DND-41 (cell line): ENCODE data around the gene ASIC3.

ENCODE experiments used
- EZH2 ChIP-seq: IDR thresholded peaks from 3 replicates; pipeline ENCODE4 v1.6.1; 2012; ENCODE audit warnings: borderline replicate concordance, low read depth, mild to moderate bottlenecking, moderate library complexity, low read length, inconsistent platforms; ENCODE audit not compliant: severe bottlenecking
- TF ChIP-seq, protein P1 (sequence below): IDR thresholded peaks from 2 replicates; pipeline ENCODE4 v1.5.1; 2012; ENCODE audit warnings: borderline replicate concordance, low read length, moderate library complexity, mild to moderate bottlenecking; ENCODE audit not compliant: poor library complexity, severe bottlenecking; ENCODE audit errors: extremely low read depth

- TF ChIP-seq, protein P1, sequence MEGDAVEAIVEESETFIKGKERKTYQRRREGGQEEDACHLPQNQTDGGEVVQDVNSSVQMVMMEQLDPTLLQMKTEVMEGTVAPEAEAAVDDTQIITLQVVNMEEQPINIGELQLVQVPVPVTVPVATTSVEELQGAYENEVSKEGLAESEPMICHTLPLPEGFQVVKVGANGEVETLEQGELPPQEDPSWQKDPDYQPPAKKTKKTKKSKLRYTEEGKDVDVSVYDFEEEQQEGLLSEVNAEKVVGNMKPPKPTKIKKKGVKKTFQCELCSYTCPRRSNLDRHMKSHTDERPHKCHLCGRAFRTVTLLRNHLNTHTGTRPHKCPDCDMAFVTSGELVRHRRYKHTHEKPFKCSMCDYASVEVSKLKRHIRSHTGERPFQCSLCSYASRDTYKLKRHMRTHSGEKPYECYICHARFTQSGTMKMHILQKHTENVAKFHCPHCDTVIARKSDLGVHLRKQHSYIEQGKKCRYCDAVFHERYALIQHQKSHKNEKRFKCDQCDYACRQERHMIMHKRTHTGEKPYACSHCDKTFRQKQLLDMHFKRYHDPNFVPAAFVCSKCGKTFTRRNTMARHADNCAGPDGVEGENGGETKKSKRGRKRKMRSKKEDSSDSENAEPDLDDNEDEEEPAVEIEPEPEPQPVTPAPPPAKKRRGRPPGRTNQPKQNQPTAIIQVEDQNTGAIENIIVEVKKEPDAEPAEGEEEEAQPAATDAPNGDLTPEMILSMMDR: no peak
- TF ChIP-seq EZH2: no peak
These were observed 36.2 kb upstream of the ASIC3 start for GRCh38 chr7:151012031-151012692.
